Left ventricle myocardium inferior (tissue), 1 donor: ENCODE results near the gene NSUN6. TPM values are rescaled to one million over a fixed set of nuclear protein-coding genes. Genes with fewer than 3 reads are reported as not detected.

Experiments
- DNase-seq: peaks from one replicate; pipeline ENCODE4 v3.0.0-alpha.2; 2020
- H3K27ac ChIP-seq: fragments of 200-600 bp; replicated peaks from 2 replicates; pipeline ENCODE4 v1.8.0; 2021
- H3K27me3 ChIP-seq: fragments of 200-600 bp; 2 replicates; pipeline ENCODE4 v1.8.0; 2021; ENCODE audit warnings: low read depth
- H3K36me3 ChIP-seq: fragments of 200-600 bp; 2 replicates; pipeline ENCODE4 v1.8.0; 2021
- H3K4me1 ChIP-seq: fragments of 200-600 bp; 2 replicates; pipeline ENCODE4 v1.8.0; 2021
- H3K4me3 ChIP-seq: fragments of 200-600 bp; 2 replicates; pipeline ENCODE4 v1.8.0; 2021; ENCODE audit warnings: mild to moderate bottlenecking, moderate library complexity
- H3K9me3 ChIP-seq: fragments of 200-600 bp; replicated peaks from 2 replicates; pipeline ENCODE4 v1.8.0; 2021
- intact Hi-C: fragments of 100-400 bp; cut with micrococcal nuclease; formaldehyde crosslinking; loops from one replicate; pipeline ENCODE4 v1.11.0; 2022
- total RNA-seq: library from RNA; stranded (reverse); fragmentation: NEBNext Ultra II Directional; extraction: Animal tissue kit (Norgen Biotek cat#: 25700); gene quantifications from one replicate; pipeline ENCODE4 v1.2.1, GENCODE V29; 2021
- TF ChIP-seq, protein P1 (sequence below): fragments of 200-600 bp; IDR thresholded peaks from 2 replicates; pipeline ENCODE4 v1.8.0; 2021; ENCODE audit warnings: antibody characterized with exemption, mild to moderate bottlenecking, borderline replicate concordance
- donor health status: DM: no; HTN: yes; CAD: no; lungs with severe emphysema.

Gene NSUN6
- total RNA-seq, 1 donor from 2014 or later = 7.9 TPM

GRCh38 chr10:18561861-18562551, 89.4 kb downstream of the NSUN6 start:
- Histone ChIP-seq H3K36me3 (peaks cover 53% of the 10 kb centered on the region), H3K27me3 (no peaks in the 10 kb centered on the region), H3K4me1 (no peaks in the 10 kb centered on the region), H3K9me3 (peaks cover 74% of the 10 kb centered on the region), H3K4me3 (no peak overlapping the region), H3K27ac (no peak overlapping the region)
- TF ChIP-seq, protein P1, sequence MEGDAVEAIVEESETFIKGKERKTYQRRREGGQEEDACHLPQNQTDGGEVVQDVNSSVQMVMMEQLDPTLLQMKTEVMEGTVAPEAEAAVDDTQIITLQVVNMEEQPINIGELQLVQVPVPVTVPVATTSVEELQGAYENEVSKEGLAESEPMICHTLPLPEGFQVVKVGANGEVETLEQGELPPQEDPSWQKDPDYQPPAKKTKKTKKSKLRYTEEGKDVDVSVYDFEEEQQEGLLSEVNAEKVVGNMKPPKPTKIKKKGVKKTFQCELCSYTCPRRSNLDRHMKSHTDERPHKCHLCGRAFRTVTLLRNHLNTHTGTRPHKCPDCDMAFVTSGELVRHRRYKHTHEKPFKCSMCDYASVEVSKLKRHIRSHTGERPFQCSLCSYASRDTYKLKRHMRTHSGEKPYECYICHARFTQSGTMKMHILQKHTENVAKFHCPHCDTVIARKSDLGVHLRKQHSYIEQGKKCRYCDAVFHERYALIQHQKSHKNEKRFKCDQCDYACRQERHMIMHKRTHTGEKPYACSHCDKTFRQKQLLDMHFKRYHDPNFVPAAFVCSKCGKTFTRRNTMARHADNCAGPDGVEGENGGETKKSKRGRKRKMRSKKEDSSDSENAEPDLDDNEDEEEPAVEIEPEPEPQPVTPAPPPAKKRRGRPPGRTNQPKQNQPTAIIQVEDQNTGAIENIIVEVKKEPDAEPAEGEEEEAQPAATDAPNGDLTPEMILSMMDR = no peak
- intact Hi-C loops = no loop called here
- DNase-seq = no peak

- Histone ChIP-seq H3K4me1 (no peaks in the 10 kb centered on the region), H3K9me3 (peaks cover 45% of the 10 kb centered on the region), H3K27me3 (no peaks in the 10 kb centered on the region), H3K4me3 (no peak overlapping the region), H3K27ac (no peak overlapping the region), H3K36me3 (peaks cover 76% of the 10 kb centered on the region)
- intact Hi-C loops = no loop called here
- TF ChIP-seq, protein P1 = no peak
- no peak for DNase-seq
These were observed 93.4 kb downstream of the NSUN6 start for GRCh38 chr10:18557960-18558359.

DNA sequence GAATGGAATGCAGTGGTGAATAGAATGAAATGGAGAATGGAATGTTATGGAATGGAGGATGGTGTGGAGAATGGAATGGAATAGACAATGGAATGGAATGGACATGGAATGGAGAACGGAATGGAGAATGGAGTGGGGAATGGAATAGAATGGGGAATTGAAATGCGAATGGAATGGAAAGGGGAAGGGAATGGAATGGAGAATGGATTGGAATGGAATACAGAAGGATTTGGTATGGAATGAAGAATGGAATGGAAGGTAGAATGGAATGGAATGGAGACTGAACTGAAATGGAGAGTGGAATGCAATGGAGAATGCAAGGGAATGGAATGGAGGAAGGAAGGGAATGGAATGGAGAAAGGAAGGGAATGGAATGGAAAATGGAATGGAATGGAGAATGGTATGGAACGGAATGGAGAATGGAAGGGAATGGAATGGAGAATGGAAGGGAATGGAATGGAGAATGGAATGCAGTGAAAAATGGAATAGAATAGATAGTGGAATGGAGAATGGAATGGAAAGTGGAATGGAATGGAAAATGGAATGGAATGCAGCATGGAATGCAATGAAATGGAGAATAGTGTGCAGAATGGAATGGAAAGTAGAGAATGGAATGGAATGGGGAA, 94.8 kb downstream of the NSUN6 start:
- Histone ChIP-seq H3K9me3 (peaks cover 32% of the 10 kb centered on the region), H3K36me3 (peaks cover 79% of the 10 kb centered on the region), H3K4me1 (no peaks in the 10 kb centered on the region), H3K27me3 (no peaks in the 10 kb centered on the region), H3K27ac (no peak overlapping the region), H3K4me3 (no peak overlapping the region)
- TF ChIP-seq, protein P1 = no peak
- intact Hi-C loops = no loop called here
- no peak for DNase-seq

GRCh38 chr10:18554479-18554878, 96.9 kb downstream of the NSUN6 start:
- H3K9me3 ChIP-seq = peaks cover 21% of the 10 kb centered on the region
- H3K27me3 ChIP-seq = no peaks in the 10 kb centered on the region
- DNase-seq = no peak
- H3K36me3 ChIP-seq = peaks cover 76% of the 10 kb centered on the region
- H3K27ac ChIP-seq = no peak overlapping the region
- H3K4me3 ChIP-seq = no peak overlapping the region
- TF ChIP-seq, protein P1 = no peak
- intact Hi-C loops = no loop called here
- peaks cover 1% of the 10 kb centered on the region for H3K4me1 ChIP-seq

DNA sequence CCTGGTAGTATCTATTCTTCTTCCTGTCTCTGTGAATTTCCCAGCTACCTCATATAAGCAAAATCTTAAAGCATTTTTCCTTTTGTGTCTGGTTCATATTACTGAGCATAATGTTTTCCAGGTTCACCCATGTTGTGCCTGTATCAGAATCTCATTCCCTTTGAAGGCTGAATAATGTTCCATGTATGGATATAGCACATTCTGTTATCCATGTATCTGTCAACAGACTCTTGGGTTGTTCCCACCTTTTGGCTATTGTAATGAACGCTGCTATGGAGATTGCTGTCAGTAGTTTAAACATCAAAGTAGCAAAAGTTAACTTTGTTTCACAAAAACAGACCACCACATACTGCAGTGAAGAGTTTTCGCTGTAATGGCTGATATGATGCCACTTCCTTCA, 99.9 kb downstream of the NSUN6 start:
- no peaks in the 10 kb centered on the region for H3K27me3 ChIP-seq
- peaks cover 6% of the 10 kb centered on the region for H3K9me3 ChIP-seq

More for the DNA sequence above, 99.9 kb downstream of the NSUN6 start:
- intact Hi-C loops = no loop called here
- Histone ChIP-seq H3K4me1 (peaks cover 13% of the 10 kb centered on the region), H3K4me3 (no peak overlapping the region), H3K27ac (no peak overlapping the region), H3K36me3 (peaks cover 46% of the 10 kb centered on the region)
- no peak for DNase-seq
- TF ChIP-seq, protein P1 = no peak
